HG03521 (cell line): ENCODE results near the gene PRSS33.
A peak's percentile ranks its signal among the peaks of the same experiment; 100 is the strongest.

ENCODE experiments used
- ATAC-seq: cut with Tn5 transposase; IDR thresholded peaks from one replicate; pipeline ENCODE4 v1.9.1; 2021; ENCODE audit warnings: mild to moderate bottlenecking, moderate library complexity; ENCODE audit not compliant: unreplicated experiment

Gene PRSS33

DNA sequence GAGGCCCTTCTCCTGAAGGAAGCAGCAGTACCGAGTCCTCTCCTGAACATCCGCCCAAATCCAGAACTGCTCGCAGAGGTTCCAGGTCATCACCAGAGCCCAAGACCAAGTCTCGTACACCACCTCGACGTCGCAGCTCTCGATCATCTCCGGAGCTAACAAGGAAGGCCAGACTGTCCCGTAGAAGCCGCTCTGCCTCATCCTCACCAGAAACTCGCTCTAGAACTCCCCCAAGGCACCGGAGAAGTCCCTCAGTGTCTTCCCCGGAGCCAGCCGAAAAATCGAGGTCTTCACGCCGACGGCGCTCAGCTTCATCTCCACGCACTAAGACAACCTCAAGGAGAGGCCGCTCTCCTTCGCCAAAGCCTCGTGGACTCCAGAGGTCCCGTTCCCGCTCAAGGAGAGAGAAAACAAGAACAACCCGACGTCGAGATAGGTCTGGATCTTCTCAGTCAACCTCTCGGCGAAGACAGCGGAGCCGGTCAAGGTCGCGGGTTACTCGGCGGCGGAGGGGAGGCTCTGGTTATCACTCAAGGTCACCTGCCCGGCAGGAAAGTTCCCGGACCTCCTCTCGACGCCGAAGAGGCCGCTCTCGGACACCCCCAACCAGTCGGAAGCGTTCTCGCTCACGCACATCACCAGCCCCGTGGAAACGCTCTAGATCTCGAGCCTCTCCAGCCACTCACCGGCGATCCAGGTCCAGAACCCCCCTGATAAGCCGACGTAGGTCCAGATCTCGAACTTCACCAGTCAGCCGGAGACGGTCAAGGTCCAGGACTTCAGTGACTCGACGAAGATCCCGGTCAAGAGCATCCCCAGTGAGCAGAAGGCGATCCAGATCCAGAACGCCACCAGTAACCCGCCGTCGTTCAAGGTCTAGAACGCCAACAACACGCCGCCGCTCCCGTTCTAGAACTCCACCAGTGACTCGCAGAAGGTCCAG, 21.6 kb downstream of the PRSS33 start:
- no peak for ATAC-seq

DNA sequence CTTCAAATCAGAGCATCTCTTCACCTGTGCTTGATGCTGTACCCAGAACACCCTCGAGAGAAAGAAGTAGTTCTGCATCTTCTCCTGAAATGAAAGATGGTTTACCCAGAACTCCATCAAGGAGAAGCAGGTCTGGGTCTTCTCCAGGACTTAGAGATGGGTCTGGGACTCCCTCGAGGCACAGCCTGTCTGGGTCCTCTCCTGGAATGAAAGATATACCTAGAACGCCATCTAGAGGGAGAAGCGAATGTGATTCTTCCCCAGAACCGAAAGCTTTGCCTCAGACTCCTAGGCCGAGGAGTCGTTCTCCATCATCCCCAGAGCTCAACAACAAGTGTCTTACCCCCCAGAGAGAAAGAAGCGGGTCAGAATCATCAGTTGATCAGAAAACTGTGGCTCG, 22.6 kb downstream of the PRSS33 start:
- ATAC-seq: no peak

DNA sequence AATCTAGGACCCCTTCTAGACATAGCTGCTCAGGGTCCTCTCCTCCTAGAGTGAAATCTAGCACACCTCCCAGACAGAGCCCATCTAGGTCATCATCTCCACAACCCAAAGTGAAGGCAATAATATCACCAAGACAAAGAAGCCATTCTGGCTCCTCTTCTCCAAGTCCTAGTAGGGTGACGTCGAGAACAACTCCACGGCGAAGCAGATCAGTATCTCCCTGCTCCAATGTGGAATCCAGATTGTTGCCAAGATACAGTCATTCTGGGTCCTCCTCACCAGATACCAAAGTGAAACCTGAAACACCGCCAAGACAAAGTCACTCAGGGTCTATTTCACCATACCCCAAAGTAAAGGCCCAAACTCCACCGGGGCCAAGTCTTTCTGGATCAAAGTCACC, 24.2 kb downstream of the PRSS33 start:
- ATAC-seq: no peak

- ATAC-seq: no peak
Measured at GRCh38 chr16:2762711-2763110, 24.6 kb downstream of the PRSS33 start.

GRCh38 chr16:2761886-2762583, 25.3 kb downstream of the PRSS33 start:
- no peak for ATAC-seq

GRCh38 chr16:2761472-2761871, 25.9 kb downstream of the PRSS33 start:
- no peak for ATAC-seq

DNA sequence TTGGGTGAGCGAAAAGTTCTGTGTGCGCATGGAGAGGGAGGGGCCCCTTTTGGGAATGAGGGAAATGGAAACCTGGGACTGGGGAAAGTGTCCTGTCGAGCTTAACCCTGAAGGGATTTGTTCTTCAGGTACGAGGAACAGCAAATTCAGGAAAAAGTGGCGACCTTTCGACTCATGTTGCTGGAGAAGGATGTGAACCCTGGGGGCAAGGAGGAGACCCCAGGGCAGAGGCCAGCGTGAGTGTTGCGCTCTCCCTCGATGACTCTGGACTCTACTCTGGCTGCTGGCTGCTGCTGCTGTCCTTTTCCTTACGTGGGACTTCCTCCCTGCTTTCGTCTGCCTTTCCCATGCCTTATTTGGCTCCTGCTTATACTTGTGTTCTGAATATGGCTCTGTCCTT, 30.0 kb downstream of the PRSS33 start:
- ATAC-seq: no peak

GRCh38 chr16:2756288-2757015, 30.9 kb downstream of the PRSS33 start:
- no peak for ATAC-seq

- no peak for ATAC-seq
Measured at GRCh38 chr16:2755158-2755557, 32.2 kb downstream of the PRSS33 start.

- no peak for ATAC-seq
Measured at GRCh38 chr16:2753733-2754020, 33.7 kb downstream of the PRSS33 start.

DNA sequence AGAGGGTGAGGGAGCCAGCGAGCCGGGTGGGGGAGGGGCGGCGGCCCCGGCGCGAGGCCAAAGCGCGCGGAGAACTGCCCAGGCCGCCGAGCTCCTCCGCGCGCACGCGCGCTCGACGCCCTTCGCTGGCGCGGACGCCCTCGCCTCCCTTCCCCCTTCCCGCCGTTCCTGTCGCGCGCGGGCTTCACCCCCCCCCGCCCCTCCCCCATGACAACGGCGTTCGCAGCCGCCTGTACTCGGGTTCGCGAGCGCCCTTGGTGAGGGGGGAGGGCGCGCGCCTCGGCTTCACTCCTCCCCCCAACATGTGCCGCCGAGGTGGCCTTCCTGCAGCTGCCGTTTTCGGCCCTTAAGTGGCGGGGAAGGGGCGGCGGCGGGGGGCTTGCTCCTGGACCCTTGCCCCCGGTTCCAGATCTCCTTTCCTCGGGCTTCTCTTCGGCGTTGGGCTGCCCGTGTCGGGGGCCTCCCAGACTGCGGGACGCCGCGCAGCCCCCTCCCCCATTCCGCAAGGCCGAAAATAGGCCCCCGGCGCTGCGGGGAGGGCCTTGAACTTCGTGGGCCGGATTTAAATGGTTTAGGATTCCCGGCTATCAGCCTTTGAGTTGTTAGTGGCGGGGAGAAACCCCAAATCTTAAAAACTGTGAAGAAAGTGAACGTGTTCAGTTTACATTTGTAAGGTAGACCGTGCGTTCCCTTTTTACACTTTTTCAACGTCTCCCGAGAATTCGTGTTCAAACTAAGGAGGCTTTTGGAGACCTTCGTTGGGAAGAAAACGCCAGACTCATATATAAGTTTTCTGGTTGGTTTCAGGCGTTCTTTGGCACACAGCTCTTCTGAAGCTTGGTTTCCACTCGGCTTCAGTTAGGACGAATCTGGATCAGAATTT, 34.3 kb downstream of the PRSS33 start:
- peak; percentile 44 for ATAC-seq

GRCh38 chr16:2752035-2752849, 35.1 kb downstream of the PRSS33 start, which contains the start of gene SRRM2:
Gene SRRM2 (plus strand): TSS chr16:2752638. CDS start chr16:2756365, 3,727 bp downstream.
- ATAC-seq: peak; percentile 81

DNA sequence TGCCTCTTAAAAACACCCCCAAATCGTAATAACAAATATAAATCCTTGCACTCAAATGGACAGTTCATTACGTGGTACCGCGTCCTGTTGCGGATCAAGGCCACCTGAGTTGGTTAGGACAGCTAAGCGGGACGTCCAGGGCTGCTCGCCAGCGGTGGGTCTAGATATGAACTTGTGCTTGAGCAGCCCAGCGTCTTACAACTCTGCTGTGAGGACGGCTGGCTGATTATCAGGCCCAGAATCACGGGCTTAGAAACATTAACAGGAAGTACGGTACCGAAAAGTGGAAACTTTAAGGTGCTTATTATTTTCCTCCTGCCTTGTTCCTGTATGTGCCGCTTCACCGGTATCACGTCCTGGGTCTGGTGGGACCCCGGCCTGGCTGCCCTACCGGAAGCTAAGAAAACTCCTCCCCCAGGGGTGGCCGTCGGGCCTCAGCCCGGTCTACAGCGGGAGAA, 35.8 kb downstream of the PRSS33 start:
- peak; percentile 31 for ATAC-seq

- no peak for ATAC-seq
Measured at GRCh38 chr16:2749936-2750335, 37.4 kb downstream of the PRSS33 start.

GRCh38 chr16:2749476-2749875, 37.9 kb downstream of the PRSS33 start:
- ATAC-seq: no peak

- no peak for ATAC-seq
Measured at GRCh38 chr16:2748757-2749455, 38.5 kb downstream of the PRSS33 start.

GRCh38 chr16:2745961-2746360, 41.4 kb downstream of the PRSS33 start:
- ATAC-seq: no peak

DNA sequence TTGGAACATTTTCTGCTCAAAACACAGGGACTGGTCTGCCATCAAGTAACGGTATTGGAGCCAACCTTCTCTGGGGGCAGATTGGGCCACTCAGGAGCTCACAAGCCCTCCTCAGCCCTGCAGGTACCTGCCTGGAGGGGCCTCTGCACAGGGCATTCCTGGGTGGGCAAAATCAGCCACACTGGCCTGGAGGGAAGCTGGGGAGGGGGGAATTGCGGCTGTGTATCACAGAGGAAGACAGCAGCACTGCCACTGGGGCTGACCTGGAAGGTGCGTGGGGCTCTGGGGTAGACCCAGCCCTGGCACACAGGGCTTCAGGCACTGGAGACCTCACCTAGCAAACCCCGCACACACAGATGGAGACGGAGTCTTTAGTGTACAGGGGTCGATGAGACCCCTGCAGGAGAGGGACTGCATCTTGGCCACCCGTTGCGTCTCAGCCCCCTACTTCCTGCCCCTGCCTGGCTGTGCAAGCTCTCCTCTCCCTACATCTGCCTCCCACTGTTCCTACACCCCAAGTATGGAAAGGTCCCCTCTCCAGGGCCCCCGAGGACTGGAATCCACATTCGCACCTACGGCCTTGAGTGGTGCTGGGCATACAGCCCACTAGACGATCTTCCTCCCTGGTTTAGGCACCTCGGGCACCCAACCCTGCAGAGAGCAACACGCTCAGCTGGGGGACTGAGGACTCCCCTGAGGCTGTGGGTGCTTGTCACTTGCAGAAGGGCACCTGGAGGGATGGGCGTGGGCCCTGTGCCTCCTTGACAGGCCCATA, 42.1 kb downstream of the PRSS33 start:
- ATAC-seq: no peak
